Measurements from ENCODE around the gene MDN1.

DNA sequence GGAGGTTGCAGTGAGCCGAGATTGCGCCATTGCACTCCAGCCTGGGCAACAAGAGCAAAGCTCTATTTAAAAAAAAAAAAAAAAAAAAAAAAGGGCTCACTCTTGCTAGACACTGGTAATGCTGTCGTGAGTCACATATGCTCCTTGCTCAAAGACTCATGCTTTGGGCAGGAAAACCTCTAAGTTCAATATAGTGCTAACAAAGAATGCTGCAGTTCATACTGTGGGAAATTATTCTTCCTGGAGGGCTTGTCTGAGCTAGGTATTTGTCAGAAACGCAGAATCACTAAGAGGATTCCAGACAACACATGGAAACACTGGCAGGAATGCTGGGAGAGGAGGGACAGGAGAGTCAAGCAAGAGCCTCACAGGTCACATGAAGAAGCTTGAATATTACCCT, 178.8 kb downstream of the MDN1 start:
- TF ChIP-seq, protein P1, sequence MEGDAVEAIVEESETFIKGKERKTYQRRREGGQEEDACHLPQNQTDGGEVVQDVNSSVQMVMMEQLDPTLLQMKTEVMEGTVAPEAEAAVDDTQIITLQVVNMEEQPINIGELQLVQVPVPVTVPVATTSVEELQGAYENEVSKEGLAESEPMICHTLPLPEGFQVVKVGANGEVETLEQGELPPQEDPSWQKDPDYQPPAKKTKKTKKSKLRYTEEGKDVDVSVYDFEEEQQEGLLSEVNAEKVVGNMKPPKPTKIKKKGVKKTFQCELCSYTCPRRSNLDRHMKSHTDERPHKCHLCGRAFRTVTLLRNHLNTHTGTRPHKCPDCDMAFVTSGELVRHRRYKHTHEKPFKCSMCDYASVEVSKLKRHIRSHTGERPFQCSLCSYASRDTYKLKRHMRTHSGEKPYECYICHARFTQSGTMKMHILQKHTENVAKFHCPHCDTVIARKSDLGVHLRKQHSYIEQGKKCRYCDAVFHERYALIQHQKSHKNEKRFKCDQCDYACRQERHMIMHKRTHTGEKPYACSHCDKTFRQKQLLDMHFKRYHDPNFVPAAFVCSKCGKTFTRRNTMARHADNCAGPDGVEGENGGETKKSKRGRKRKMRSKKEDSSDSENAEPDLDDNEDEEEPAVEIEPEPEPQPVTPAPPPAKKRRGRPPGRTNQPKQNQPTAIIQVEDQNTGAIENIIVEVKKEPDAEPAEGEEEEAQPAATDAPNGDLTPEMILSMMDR (conservative IDR thresholded peaks at IDR 0.05; ENCODE audit: low read depth, low read length), result no peak
- TF ChIP-seq EZH2 (IDR thresholded peaks at IDR 0.05; ENCODE audit: low read length, unreplicated experiment), result no peak
